Adrenal gland (tissue), 12 donors: ENCODE measurements around the gene PJVK. TPM values are rescaled to one million over a fixed set of nuclear protein-coding genes. Genes with fewer than 3 reads are reported as not detected.

Source experiments
- DNase-seq, 7 donors: peaks; one replicate each; pipeline ENCODE4 v3.0.0-alpha.2; 2019 to 2020
- H3K27ac ChIP-seq, 5 donors: fragments of 200-600 bp; sonication (generic) in 4 of 5; 1 replicate in 3 of 5; 2 replicates in 2 of 5; pipeline versions ENCODE4 v1.5.1 to v1.8.0; 2016 to 2020; ENCODE audit warnings: mild to moderate bottlenecking in 1 of 5
- H3K27me3 ChIP-seq: fragments of 200-600 bp; 2 replicates; pipeline ENCODE4 v1.8.0; 2021
- H3K36me3 ChIP-seq, 2 donors: fragments of 200-600 bp; replicated peaks in 1 of 2; 1 replicate in 1 of 2; 2 replicates in 1 of 2; pipeline versions ENCODE4 v1.5.1 to v1.8.0; 2018 to 2022
- H3K4me1 ChIP-seq, 2 donors: fragments of 200-600 bp; replicated peaks in 1 of 2; 1 replicate in 1 of 2; 2 replicates in 1 of 2; pipeline versions ENCODE4 v1.5.1 to v1.8.0; 2018 to 2021
- H3K4me3 ChIP-seq, 4 donors: fragments of 200-600 bp; sonication (generic) in 3 of 4; one replicate each; pipeline ENCODE4 v1.5.1; 2016 to 2018
- H3K9me3 ChIP-seq, 3 donors: fragments of 200-600 bp; sonication (generic) in 1 of 3; replicated peaks in 1 of 3; 1 replicate in 2 of 3; 2 replicates in 1 of 3; pipeline versions ENCODE4 v1.5.1 to v1.8.0; 2016 to 2021
- CTCF ChIP-seq, 6 experiments: fragments of 450-650 bp in 4 of 6; fragments of 200-600 bp in 2 of 6; sonication (generic) in 1 of 6; IDR thresholded peaks; 1 replicate in 5 of 6; 2 replicates in 1 of 6; pipeline versions ENCODE4 v1.5.1 to v1.8.0; 2016 to 2021; ENCODE audit warnings: antibody characterized with exemption in 6 of 6, mild to moderate bottlenecking in 2 of 6, moderate library complexity in 1 of 6
- POLR2A ChIP-seq, 2 donors: fragments of 450-650 bp; IDR thresholded peaks; one replicate each; pipeline ENCODE4 v1.6.1; 2017; ENCODE audit warnings: antibody characterized with exemption in 2 of 2, mild to moderate bottlenecking in 2 of 2, moderate library complexity in 1 of 2
- WGBS, 4 donors: extraction: QIAGEN DNeasy Blood & Tissue Kit in 2 of 4; methylation state at CpG; one replicate each; pipeline versions ENCODE4 v1.1.5 to v1.1.7; 2013 to 2017; 5-methylcytosine and 5-hydroxymethylcytosine counted together
- intact Hi-C, 2 donors: fragments of 100-400 bp; cut with DNase I; formaldehyde crosslinking; loops; one replicate each; pipeline versions ENCODE4 v1.14.1 to v1.15.0; 2022 to 2023
- polyA plus RNA-seq, 3 donors: library from polyadenylated mRNA; stranded (reverse); fragments of 200-250 nt in 2 of 3; fragments of 350-450 nt in 1 of 3; fragmentation: Illumina TruSeq in 1 of 3; extraction: RNeasy Lipid Tissue Mini Kit (QIAGEN cat#74804) in 1 of 3; gene quantifications; one replicate each; pipeline ENCODE4 v1.2.3, GENCODE V29; 2013 to 2014
- total RNA-seq, 9 donors: library from RNA; depleted of rRNA in 4 of 9; stranded (reverse); fragments of >200 nt in 4 of 9; fragments of 120-200 nt in 1 of 9; fragmentation: NEBNext Ultra II Directional in 1 of 9; extraction: Animal tissue kit (Norgen Biotek cat#: 25700) in 1 of 9; gene quantifications; one replicate each; pipeline versions ENCODE4 v1.1.0 to v1.2.4, GENCODE V29; 2013 to 2023
- donor health status: healthy with polysubstance abuse.
- donor health status: Bipolar disorder and iron deficiency.
- donor health status: DM: yes; HTN: yes; CAD: no.
- donor health status: DM: no; HTN: no; CAD: no.
- donor health status: DM: no; HTN: no; CAD: no.
- donor health status: DM: yes; HTN: yes; CAD: no.

The PJVK gene
- total and polyA plus RNA-seq, 12 donors = 0.70 to 19.6 (median 3.6) TPM; not detected in 1

GRCh38 chr2:178413472-178414265, 37.5 kb upstream of the PJVK start:
- Histone ChIP-seq H3K4me3 (peak overlapping the region; percentile 6 to 83 (median 70)), H3K36me3 (no peaks in the 10 kb centered on the region), H3K27ac (peak overlapping the region; percentile 63 to 93 (median 89)), H3K9me3 (no peaks in the 10 kb centered on the region), H3K4me1 (peaks cover 0 to 15% of the 10 kb centered on the region in 2 donors), H3K27me3 (no peaks in the 10 kb centered on the region)
- intact Hi-C loops = loop anchor here in 1 of 2 donors (5.0 to 10.0 kb wide), 2 partner anchors 106 to 289 kb away; no protein-coding TSS in a partner anchor
- DNase-seq = peak; percentile 61 to 86 (median 76)
- WGBS, 4 donors = 0 to 2% (median 1%) methylated on average over 24 to 45 of the region's 45 CpGs
- TF ChIP-seq CTCF (IDR thresholded peaks at IDR 0.05) (peak in 4 of 6 experiments; percentile 19 to 44 (median 32)), POLR2A (IDR thresholded peaks at IDR 0.05) (peak in 1 of 2 donors; percentile 35)

GRCh38 chr2:178414266-178415247, 36.6 kb upstream of the PJVK start:
- no peaks in the 10 kb centered on the region for H3K9me3 ChIP-seq
- intact Hi-C loops = loop anchor here in 1 of 2 donors (5.0 to 10.0 kb wide), 2 partner anchors 107 to 290 kb away; no protein-coding TSS in a partner anchor
- H3K4me3 ChIP-seq = peak overlapping the region in 3 of 4 donors; percentile 69 to 83 (median 70)
- H3K27ac ChIP-seq = peak overlapping the region; percentile 63 to 93 (median 89)
- 17 to 24% (median 21%) methylated on average over 17 to 21 of the region's 21 CpGs for WGBS, 4 donors
- no peaks in the 10 kb centered on the region for H3K36me3 ChIP-seq
- H3K4me1 ChIP-seq = peaks cover 0 to 15% of the 10 kb centered on the region in 2 donors
- TF ChIP-seq POLR2A (IDR thresholded peaks at IDR 0.05) (peak in 1 of 2 donors; percentile 68), CTCF (IDR thresholded peaks at IDR 0.05) (peak; percentile 75 to 91 (median 89))
- H3K27me3 ChIP-seq = no peaks in the 10 kb centered on the region
- peak; percentile 87 to 96 (median 93) for DNase-seq

GRCh38 chr2:178415979-178416378, 35.2 kb upstream of the PJVK start:
- Histone ChIP-seq H3K27ac (no peak overlapping the region), H3K4me1 (peaks cover 0 to 20% of the 10 kb centered on the region in 2 donors), H3K9me3 (no peaks in the 10 kb centered on the region), H3K27me3 (no peaks in the 10 kb centered on the region), H3K4me3 (no peak overlapping the region), H3K36me3 (no peaks in the 10 kb centered on the region)
- intact Hi-C loops = loop anchor here in 1 of 2 donors (10.0 kb wide), 1 partner anchor 291 kb away; no protein-coding TSS in a partner anchor
- DNase-seq = no peak
- TF ChIP-seq POLR2A (IDR thresholded peaks at IDR 0.05) (no peak), CTCF (IDR thresholded peaks at IDR 0.05) (no peak)
